ENCODE results near the gene TIGAR.
A peak's percentile ranks its signal among the peaks of the same experiment; 100 is the strongest.

TIGAR gene, protein sequence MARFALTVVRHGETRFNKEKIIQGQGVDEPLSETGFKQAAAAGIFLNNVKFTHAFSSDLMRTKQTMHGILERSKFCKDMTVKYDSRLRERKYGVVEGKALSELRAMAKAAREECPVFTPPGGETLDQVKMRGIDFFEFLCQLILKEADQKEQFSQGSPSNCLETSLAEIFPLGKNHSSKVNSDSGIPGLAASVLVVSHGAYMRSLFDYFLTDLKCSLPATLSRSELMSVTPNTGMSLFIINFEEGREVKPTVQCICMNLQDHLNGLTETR

DNA sequence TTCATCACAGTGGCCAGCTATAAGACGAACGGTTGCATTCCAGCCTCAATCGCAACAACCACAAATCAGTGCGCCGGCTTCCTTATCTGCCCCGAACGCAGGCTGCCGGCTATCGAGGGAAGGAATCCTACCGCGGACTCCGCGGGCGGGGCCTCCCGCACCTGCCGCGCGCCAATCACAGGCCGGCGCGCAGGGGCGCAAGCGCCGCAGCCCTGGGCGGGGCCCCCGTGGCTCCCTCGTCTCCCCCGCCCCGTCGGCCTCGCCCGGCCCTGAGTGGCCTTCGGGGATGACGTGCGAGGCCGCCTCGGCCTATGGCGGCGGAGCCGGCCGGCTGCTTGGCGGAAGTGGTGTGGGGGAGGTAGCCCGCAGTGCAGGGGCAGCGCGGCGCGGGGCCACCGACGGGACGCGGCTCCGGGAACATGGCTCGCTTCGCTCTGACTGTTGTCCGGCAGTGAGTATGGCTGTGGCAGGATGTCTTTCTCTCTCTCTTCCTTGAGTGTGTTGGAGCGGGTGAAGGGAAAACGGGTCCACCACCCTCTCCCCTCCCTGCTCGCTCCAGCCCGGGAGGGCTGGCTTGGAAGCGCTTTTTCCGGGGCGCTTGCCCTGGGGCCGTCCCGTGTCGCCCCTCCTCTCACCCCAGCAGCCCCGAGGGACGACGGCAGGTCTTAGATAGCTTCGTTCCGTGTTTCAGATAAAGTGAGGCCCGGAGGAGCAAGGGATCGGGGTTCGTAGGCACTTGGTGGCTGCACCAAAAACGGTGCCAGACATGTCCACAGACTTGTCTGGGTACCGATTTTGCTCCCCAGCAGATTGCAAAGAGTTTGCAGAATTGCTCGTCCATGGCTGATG, at the start of gene TIGAR:
Gene TIGAR, plus strand, starts transcription at position 361 of the 849 bp plus-strand sequence. Its CDS starts 59 bp downstream, at position 420.
- peak; percentile 99 for DNase-seq (ENCODE audit: low spot score)
- TF ChIP-seq, protein P1, sequence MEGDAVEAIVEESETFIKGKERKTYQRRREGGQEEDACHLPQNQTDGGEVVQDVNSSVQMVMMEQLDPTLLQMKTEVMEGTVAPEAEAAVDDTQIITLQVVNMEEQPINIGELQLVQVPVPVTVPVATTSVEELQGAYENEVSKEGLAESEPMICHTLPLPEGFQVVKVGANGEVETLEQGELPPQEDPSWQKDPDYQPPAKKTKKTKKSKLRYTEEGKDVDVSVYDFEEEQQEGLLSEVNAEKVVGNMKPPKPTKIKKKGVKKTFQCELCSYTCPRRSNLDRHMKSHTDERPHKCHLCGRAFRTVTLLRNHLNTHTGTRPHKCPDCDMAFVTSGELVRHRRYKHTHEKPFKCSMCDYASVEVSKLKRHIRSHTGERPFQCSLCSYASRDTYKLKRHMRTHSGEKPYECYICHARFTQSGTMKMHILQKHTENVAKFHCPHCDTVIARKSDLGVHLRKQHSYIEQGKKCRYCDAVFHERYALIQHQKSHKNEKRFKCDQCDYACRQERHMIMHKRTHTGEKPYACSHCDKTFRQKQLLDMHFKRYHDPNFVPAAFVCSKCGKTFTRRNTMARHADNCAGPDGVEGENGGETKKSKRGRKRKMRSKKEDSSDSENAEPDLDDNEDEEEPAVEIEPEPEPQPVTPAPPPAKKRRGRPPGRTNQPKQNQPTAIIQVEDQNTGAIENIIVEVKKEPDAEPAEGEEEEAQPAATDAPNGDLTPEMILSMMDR (IDR thresholded peaks at IDR 0.05; ENCODE audit: extremely low read depth, missing control alignments): no peak

DNA sequence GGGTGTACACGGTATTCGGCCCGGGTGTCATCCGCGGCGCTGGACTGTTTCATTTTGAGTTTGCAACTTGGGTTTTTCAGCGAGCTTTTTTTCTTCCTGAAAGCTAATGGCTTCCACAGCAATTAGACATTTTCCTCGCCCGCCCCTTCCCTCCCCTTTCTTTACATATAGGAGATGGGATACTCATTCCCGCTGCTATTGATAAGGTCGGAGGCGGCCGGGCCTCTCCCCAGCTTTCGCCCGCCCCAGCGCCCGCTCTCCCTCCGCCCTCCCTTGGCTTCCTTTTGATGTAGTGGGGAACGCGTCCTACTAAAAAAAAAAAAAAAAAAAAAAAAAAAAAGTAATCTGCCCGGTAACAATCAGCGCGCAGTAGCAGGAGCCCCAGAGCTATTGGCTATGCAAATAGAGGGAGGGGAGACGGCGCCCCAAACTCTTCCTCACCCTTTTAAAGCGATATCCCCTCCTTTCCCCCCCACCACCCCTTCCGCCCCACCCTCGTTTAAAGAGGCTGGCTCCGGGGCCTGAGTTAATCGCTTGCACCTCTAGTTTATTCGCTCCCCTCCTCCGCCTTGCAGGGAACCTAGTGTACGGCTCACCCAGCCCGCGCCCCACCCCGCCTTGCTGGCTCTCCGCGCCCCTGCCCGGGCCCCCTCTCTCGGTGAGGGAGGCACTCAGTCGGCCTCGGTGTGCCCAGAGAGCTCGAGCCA, 49.1 kb upstream of the TIGAR start:
- TF ChIP-seq, protein P1 (IDR thresholded peaks at IDR 0.05; ENCODE audit: extremely low read depth, missing control alignments): no peak
- peak; percentile 94 for DNase-seq (ENCODE audit: low spot score)

DNA sequence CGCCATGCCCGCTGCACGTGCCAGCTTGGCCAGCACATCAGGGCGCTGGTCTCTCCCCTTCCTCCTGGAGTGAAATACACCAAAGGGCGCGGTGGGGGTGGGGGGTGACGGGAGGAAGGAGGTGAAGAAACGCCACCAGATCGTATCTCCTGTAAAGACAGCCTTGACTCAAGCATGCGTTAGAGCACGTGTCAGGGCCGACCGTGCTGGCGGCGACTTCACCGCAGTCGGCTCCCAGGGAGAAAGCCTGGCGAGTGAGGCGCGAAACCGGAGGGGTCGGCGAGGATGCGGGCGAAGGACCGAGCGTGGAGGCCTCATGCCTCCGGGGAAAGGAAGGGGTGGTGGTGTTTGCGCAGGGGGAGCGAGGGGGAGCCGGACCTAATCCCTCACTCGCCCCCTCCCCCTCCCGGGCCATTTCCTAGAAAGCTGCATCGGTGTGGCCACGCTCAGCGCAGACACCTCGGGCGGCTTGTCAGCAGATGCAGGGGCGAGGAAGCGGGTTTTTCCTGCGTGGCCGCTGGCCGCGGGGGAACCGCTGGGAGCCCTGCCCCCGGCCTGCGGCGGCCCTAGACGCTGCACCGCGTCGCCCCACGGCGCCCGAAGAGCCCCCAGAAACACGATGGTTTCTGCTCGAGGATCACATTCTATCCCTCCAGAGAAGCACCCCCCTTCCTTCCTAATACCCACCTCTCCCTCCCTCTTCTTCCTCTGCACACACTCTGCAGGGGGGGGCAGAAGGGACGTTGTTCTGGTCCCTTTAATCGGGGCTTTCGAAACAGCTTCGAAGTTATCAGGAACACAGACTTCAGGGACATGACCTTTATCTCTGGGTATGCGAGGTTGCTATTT, 48.4 kb upstream of the TIGAR start:
- DNase-seq (ENCODE audit: low spot score): peak; percentile 58

DNA sequence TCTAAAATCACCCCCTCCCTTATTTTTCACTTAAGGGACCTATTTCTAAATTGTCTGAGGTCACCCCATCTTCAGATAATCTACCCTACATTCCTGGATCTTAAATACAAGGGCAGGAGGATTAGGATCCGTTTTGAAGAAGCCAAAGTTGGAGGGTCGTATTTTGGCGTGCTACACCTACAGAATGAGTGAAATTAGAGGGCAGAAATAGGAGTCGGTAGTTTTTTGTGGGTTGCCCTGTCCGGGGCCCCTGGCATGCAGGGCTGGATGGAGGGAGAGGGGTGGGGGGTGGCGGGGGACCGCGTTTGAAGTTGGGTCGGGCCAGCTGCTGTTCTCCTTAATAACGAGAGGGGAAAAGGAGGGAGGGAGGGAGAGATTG, 47.8 kb upstream of the TIGAR start:
- DNase-seq (ENCODE audit: low spot score): no peak
- TF ChIP-seq, protein P1 (IDR thresholded peaks at IDR 0.05; ENCODE audit: extremely low read depth, missing control alignments): no peak

More for the DNA sequence above, 48.4 kb upstream of the TIGAR start:
- TF ChIP-seq, protein P1 (IDR thresholded peaks at IDR 0.05; ENCODE audit: extremely low read depth, missing control alignments): no peak

DNA sequence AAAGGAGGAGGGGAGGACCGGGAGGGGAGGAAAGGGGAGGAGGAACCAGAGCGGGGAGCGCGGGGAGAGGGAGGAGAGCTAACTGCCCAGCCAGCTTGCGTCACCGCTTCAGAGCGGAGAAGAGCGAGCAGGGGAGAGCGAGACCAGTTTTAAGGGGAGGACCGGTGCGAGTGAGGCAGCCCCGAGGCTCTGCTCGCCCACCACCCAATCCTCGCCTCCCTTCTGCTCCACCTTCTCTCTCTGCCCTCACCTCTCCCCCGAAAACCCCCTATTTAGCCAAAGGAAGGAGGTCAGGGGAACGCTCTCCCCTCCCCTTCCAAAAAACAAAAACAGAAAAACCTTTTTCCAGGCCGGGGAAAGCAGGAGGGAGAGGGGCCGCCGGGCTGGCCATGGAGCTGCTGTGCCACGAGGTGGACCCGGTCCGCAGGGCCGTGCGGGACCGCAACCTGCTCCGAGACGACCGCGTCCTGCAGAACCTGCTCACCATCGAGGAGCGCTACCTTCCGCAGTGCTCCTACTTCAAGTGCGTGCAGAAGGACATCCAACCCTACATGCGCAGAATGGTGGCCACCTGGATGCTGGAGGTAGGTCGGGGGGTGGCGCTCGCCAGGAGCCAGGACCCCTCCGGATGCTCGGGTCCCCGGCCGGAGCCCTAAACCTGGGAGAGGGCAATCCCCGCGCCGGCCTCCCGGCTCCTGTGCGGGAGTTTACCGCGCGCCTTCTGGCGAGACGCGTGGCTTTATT, 47.2 kb upstream of the TIGAR start, which contains the start of gene CCND2:
Gene CCND2, plus strand, starts transcription at position 111 of the 744 bp plus-strand sequence. Its CDS starts 279 bp downstream, at position 390.
- TF ChIP-seq, protein P1 (IDR thresholded peaks at IDR 0.05; ENCODE audit: extremely low read depth, missing control alignments): no peak

DNA sequence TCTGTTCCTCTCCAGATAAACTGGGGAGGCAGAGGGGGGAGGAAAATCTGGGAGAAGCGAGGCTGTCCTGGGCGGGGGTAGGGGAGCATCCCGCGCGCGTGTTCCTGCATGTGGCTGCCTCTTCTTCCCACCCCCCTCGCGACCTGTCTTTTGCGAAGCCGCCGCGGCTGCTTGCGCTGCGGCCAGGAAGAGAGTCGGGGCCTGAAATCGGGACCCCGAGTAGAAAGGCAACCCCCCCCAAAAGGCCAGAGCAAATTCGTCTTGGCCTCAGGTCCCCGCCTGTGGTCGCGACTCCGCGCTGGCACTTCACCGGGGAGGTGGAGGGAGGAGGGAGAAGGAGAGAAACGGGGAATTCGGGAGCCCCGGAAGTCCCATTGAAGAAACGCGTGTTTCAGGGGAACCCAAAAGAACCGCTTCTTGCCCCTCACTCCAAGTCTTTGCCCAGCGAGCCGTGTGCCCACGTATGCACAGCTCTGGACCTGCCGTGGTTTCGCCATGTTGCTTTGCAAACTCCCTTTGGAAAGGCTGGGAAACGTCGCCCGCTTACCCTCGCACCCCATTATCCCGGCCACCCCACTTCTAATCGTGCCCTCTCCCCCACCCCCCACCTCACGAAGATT, 46.5 kb upstream of the TIGAR start:
- DNase-seq (ENCODE audit: low spot score): no peak
- TF ChIP-seq, protein P1 (IDR thresholded peaks at IDR 0.05; ENCODE audit: extremely low read depth, missing control alignments): no peak

More for the DNA sequence above, 47.2 kb upstream of the TIGAR start, which contains the start of gene CCND2:
- DNase-seq (ENCODE audit: low spot score): peak; percentile 88
